DND-41 (cell line): ENCODE results near the gene NDUFS5.
"Not testable (repeated sequence)": the region's sequence is repeated elsewhere in the genome, so short reads cannot be mapped to it uniquely, and the experiment has no call there.

Experiments used
- ATAC-seq: fragments of 200-7000 bp; cut with Tn5 transposase; 3 replicates; pipeline ENCODE4 v1.9.1; 2021; ENCODE audit warnings: low read depth; ENCODE audit not compliant: insufficient read depth
- DNase-seq: peaks from one replicate; pipeline ENCODE4 v3.0.0-alpha.2; 2020
- H2AFZ ChIP-seq: 2 replicates; pipeline ENCODE4 v1.6.0; 2012; ENCODE audit warnings: low read depth, low read length
- H3K27ac ChIP-seq: 2 replicates; pipeline ENCODE4 v1.5.1; 2012; ENCODE audit warnings: low read length, inconsistent platforms
- H3K27me3 ChIP-seq: fragments of 200-600 bp; sonication (generic); 2 replicates; pipeline ENCODE4 v1.6.0; 2012; ENCODE audit warnings: low read length, mild to moderate bottlenecking, inconsistent platforms; ENCODE audit not compliant: insufficient read depth, poor library complexity
- H3K36me3 ChIP-seq: 2 replicates; pipeline ENCODE4 v1.5.1; 2012; ENCODE audit warnings: low read length, inconsistent platforms; ENCODE audit not compliant: insufficient read depth
- H3K4me1 ChIP-seq: 2 replicates; pipeline ENCODE4 v1.5.1; 2012; ENCODE audit warnings: mild to moderate bottlenecking, low read length; ENCODE audit not compliant: insufficient read depth
- H3K4me2 ChIP-seq: 2 replicates; pipeline ENCODE4 v1.6.0; 2012; ENCODE audit warnings: mild to moderate bottlenecking, moderate library complexity, low read length, inconsistent platforms; ENCODE audit not compliant: insufficient read depth
- H3K4me3 ChIP-seq, 2 experiments: fragments of 200-600 bp in 1 of 2; shearing (Covaris generic) in 1 of 2; 2 replicates each; pipeline ENCODE4 v1.5.1; 2012 to 2016; ENCODE audit warnings: inconsistent platforms in 2 of 2, low read length in 2 of 2, mild to moderate bottlenecking in 2 of 2, low read depth in 1 of 2, moderate library complexity in 1 of 2
- H3K79me2 ChIP-seq: 2 replicates; pipeline ENCODE4 v1.6.0; 2012; ENCODE audit warnings: low read length, inconsistent platforms; ENCODE audit not compliant: insufficient read depth
- H3K9ac ChIP-seq: 2 replicates; pipeline ENCODE4 v1.6.0; 2012; ENCODE audit warnings: low read depth, mild to moderate bottlenecking, inconsistent platforms, low read length, moderate library complexity
- H3K9me3 ChIP-seq: 2 replicates; pipeline ENCODE4 v1.5.1; 2012; ENCODE audit warnings: low read length, moderate library complexity, mild to moderate bottlenecking, inconsistent platforms; ENCODE audit not compliant: insufficient read depth, severe bottlenecking
- H4K20me1 ChIP-seq: 2 replicates; pipeline ENCODE4 v1.6.0; 2012; ENCODE audit warnings: low read length; ENCODE audit not compliant: insufficient read depth
- EZH2 ChIP-seq: IDR thresholded peaks from 3 replicates; pipeline ENCODE4 v1.6.1; 2012; ENCODE audit warnings: borderline replicate concordance, low read depth, mild to moderate bottlenecking, moderate library complexity, low read length, inconsistent platforms; ENCODE audit not compliant: severe bottlenecking
- TF ChIP-seq, protein P1 (sequence below): IDR thresholded peaks from 2 replicates; pipeline ENCODE4 v1.5.1; 2012; ENCODE audit warnings: borderline replicate concordance, low read length, moderate library complexity, mild to moderate bottlenecking; ENCODE audit not compliant: poor library complexity, severe bottlenecking; ENCODE audit errors: extremely low read depth

NDUFS5 gene

DNA sequence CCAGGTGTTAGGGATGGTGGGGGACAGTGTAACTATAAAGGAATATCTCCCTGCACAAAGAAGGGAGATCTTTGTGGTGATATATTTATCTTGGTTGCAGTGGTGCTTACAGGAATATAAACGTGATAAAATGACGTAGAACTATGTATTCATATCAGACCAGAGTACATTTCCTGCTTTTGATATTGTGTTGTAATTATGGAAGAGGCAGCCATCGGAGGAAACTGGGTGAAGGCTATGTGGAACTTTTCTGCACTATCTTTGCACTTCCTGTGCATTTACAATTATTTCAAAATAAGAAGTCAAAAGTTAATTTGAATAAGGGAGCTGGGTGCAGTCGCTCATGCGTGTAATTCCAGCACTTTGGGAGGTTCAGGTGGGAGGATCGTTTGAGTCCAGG is 37.6 kb downstream of the NDUFS5 start:
- DNase-seq (no peak), ATAC-seq (no peak)
- Histone ChIP-seq H3K9me3 (no peaks in the 10 kb centered on the region), H3K27me3 (no peaks in the 10 kb centered on the region), H3K36me3 (no peaks in the 10 kb centered on the region), H3K4me3 (no peak overlapping the region), H4K20me1 (no peaks in the 10 kb centered on the region), H3K9ac (no peak overlapping the region), H3K4me2 (no peak overlapping the region), H2AFZ (no peak overlapping the region), H3K27ac (no peak overlapping the region), H3K79me2 (no peaks in the 10 kb centered on the region), H3K4me1 (no peaks in the 10 kb centered on the region)
- TF ChIP-seq, protein P1, sequence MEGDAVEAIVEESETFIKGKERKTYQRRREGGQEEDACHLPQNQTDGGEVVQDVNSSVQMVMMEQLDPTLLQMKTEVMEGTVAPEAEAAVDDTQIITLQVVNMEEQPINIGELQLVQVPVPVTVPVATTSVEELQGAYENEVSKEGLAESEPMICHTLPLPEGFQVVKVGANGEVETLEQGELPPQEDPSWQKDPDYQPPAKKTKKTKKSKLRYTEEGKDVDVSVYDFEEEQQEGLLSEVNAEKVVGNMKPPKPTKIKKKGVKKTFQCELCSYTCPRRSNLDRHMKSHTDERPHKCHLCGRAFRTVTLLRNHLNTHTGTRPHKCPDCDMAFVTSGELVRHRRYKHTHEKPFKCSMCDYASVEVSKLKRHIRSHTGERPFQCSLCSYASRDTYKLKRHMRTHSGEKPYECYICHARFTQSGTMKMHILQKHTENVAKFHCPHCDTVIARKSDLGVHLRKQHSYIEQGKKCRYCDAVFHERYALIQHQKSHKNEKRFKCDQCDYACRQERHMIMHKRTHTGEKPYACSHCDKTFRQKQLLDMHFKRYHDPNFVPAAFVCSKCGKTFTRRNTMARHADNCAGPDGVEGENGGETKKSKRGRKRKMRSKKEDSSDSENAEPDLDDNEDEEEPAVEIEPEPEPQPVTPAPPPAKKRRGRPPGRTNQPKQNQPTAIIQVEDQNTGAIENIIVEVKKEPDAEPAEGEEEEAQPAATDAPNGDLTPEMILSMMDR = no peak
- TF ChIP-seq EZH2 = no peak

DNA sequence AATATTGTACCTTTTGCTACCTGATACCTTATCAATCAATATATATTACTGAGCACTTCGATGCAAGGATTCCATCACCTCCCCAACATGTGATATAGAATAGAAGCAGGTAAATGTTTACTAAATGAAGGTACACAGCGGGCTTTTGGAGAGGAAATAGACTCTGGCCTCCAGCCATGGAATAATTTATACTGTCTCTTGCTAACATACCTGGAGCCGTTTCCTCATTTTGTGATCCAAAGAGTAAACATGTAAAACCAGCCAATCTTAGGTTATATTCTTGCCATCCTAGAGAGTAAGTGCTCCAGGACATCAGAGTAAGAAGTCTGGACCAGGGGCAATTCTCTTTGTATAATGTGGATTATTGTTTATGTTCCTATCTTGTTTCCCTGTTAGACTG is 39.4 kb downstream of the NDUFS5 start:
- H3K27me3 ChIP-seq = no peaks in the 10 kb centered on the region
- H3K36me3 ChIP-seq = no peaks in the 10 kb centered on the region
- H3K4me2 ChIP-seq = no peak overlapping the region
- no peaks in the 10 kb centered on the region for H3K9me3 ChIP-seq
- H4K20me1 ChIP-seq = no peaks in the 10 kb centered on the region
- no peak overlapping the region for H3K4me3 ChIP-seq
- no peak overlapping the region for H2AFZ ChIP-seq
- ATAC-seq (no peak), DNase-seq (no peak)
- no peak overlapping the region for H3K9ac ChIP-seq
- H3K4me1 ChIP-seq = no peaks in the 10 kb centered on the region
- H3K27ac ChIP-seq = no peak overlapping the region
- TF ChIP-seq EZH2 = no peak
- TF ChIP-seq, protein P1 = no peak
- H3K79me2 ChIP-seq = no peaks in the 10 kb centered on the region

DNA sequence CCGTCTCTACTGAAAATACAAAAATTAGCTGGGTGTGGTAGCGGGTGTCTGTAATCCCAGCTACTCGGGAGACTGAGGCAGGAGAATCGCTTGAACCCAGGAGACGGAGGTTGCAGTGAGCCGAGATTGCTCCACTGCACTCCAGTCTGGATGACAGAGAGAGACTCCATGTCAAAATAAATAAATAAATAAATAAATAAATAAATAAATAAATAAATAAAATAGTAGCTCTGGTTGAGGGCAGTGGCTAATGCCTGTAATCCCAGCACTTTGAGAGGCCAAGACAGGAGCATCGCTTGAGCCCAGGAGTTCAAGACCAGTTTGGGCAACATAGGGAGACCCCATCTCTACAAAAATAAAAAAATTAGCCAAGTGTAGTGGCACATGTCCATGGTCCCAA is 42.1 kb downstream of the NDUFS5 start:
- not testable (repeated sequence) for H3K4me1 ChIP-seq, H2AFZ ChIP-seq, H3K27ac ChIP-seq, H3K36me3 ChIP-seq, H3K27me3 ChIP-seq, H3K79me2 ChIP-seq, H3K9ac ChIP-seq, H4K20me1 ChIP-seq, H3K4me3 ChIP-seq, H3K4me2 ChIP-seq, ATAC-seq, DNase-seq, H3K9me3 ChIP-seq

DNA sequence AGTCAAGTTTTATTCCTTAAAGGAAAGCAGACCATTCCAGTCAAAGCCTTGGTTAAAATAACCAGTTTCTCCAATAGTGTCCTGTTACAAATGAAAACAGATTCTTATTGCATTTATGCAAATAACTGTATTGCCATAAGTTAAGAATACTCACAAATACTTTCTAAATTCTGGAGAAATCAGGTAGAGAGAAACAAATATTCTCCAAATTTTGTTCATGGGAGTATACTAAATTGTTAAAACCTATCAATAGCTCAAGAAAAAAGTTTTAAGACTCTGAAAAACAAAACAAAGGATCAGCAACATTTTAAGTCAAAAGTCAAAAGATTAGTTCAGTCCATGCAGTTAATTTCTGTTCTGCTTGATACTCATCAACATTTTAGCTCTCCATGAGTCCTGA is 45.4 kb downstream of the NDUFS5 start:
- not testable (repeated sequence) for H4K20me1 ChIP-seq, ATAC-seq, H2AFZ ChIP-seq, H3K27me3 ChIP-seq, H3K9ac ChIP-seq, H3K4me3 ChIP-seq, H3K4me1 ChIP-seq, H3K36me3 ChIP-seq, H3K79me2 ChIP-seq, H3K4me2 ChIP-seq, DNase-seq, H3K27ac ChIP-seq, H3K9me3 ChIP-seq
